ENCODE results near the gene LPCAT1. TPM values are rescaled to one million over a fixed set of nuclear protein-coding genes. Genes with fewer than 3 reads are reported as not detected.

Gene LPCAT1
- total and polyA plus RNA-seq, 2 of the 13 experiments (the other 11 are each of a cell fraction or from before 2014, with no cell fraction given) = 29.8 to 90.6 TPM

DNA sequence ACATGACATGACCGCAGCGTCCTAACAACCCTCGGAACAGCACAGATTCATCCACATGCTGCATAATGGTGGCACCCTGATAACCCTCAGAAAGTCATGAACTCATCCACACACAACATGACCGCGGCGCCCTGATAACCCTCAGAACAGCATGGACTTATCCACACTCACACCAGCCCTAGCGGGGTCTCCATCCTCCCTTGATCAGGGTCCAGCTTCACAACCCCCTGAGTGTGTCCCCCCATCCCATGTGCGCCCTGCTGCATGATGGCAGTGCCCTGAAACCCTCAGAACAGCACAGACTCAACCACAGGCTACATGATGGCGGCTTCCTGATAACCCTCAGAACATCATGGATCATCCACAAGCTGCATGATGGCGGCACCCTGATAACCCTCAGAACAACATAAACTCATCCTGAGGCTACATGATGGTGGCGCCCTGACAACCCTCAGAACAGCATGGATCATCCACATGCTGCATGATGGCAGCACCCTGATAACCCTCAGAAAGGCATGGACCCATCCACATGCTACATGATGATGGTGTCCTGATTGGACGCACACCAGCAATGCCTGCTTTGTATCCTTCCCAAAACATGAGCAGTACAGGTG lies 106.8 kb downstream of the LPCAT1 start (continued):
- TF ChIP-seq ZNF547 (CRISPR knock-in tag; IDR thresholded peaks at IDR 0.05) (no peak), GABPA (IDR thresholded peaks at IDR 0.05; ENCODE audit: low read depth, low read length) (no peak), GABPA (CRISPR knock-in tag; IDR thresholded peaks at IDR 0.05; ENCODE audit: low read depth) (no peak), NPAS2 (CRISPR knock-in tag; IDR thresholded peaks at IDR 0.05; ENCODE audit: borderline replicate concordance) (no peak), ZNF776 (CRISPR knock-in tag; IDR thresholded peaks at IDR 0.05) (no peak), HBP1 (CRISPR knock-in tag; IDR thresholded peaks at IDR 0.05; ENCODE audit: low read depth) (no peak), SP2 (CRISPR knock-in tag; IDR thresholded peaks at IDR 0.05) (no peak), SRSF4 (IDR thresholded peaks at IDR 0.05; ENCODE audit: low read depth, low read length, poor library complexity, severe bottlenecking) (no peak), ZNF121 (CRISPR knock-in tag; IDR thresholded peaks at IDR 0.05) (no peak), SNAPC2 (CRISPR knock-in tag; IDR thresholded peaks at IDR 0.05) (no peak), SRSF1 (optimal IDR thresholded peaks at IDR 0.05; ENCODE audit: low read depth, low read length) (no peak), ZNF24 (IDR thresholded peaks at IDR 0.05) (no peak)
- TF ChIP-seq, protein P1, sequence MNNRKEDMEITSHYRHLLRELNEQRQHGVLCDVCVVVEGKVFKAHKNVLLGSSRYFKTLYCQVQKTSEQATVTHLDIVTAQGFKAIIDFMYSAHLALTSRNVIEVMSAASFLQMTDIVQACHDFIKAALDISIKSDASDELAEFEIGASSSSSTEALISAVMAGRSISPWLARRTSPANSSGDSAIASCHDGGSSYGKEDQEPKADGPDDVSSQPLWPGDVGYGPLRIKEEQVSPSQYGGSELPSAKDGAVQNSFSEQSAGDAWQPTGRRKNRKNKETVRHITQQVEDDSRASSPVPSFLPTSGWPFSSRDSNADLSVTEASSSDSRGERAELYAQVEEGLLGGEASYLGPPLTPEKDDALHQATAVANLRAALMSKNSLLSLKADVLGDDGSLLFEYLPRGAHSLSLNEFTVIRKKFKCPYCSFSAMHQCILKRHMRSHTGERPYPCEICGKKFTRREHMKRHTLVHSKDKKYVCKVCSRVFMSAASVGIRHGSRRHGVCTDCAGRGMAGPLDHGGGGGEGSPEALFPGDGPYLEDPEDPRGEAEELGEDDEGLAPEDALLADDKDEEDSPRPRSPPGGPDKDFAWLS (CRISPR knock-in tag; IDR thresholded peaks at IDR 0.05; ENCODE audit: borderline replicate concordance) = no peak
- TF ChIP-seq, protein P2, sequence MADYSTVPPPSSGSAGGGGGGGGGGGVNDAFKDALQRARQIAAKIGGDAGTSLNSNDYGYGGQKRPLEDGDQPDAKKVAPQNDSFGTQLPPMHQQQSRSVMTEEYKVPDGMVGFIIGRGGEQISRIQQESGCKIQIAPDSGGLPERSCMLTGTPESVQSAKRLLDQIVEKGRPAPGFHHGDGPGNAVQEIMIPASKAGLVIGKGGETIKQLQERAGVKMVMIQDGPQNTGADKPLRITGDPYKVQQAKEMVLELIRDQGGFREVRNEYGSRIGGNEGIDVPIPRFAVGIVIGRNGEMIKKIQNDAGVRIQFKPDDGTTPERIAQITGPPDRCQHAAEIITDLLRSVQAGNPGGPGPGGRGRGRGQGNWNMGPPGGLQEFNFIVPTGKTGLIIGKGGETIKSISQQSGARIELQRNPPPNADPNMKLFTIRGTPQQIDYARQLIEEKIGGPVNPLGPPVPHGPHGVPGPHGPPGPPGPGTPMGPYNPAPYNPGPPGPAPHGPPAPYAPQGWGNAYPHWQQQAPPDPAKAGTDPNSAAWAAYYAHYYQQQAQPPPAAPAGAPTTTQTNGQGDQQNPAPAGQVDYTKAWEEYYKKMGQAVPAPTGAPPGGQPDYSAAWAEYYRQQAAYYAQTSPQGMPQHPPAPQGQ (CRISPR knock-in tag; IDR thresholded peaks at IDR 0.05; ENCODE audit: borderline replicate concordance) = no peak

All from HepG2 (cell line).